ENCODE measurements around the gene USP7.
"Not testable (repeated sequence)": the region's sequence is repeated elsewhere in the genome, so short reads cannot be mapped to it uniquely, and the experiment has no call there.

The USP7 gene

DNA sequence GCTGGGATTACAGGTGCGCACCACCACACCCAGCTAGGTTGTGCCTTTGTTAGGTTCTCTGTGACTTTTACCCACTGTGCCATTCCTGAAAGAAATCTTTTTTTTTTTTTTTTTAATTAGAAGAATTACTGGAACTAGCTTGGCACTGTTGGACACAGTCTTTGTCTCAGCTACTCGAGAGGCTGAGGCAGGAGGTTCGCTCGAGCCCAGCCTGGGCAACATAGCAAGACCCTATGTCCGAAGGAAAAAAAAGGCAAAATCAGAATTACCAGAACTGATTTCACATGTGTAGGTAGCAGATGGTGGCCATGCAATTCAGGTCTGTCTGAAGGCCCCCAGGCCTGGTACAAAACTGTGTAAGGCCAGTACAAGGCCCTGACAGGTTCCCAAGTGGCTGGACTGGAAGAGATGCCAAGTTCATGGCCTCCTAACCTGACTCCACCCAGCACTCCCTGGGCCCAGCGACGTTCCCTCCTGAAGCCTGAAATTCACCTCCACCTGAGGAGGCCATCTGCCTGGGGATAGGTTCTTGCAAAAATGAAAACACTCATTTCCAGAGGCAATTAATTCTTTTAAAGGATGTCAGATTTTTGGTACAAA, 117.9 kb downstream of the USP7 start:
- Histone ChIP-seq H2AFZ (ENCODE audit: low read length) (no peak overlapping the region), H4K8ac (ENCODE audit: low read depth, low read length) (no peak overlapping the region), H3K4me3 (ENCODE audit: low read length in 2 of 2) (no peak overlapping the region), H3K9me3 (replicated peaks in 1 of 2; ENCODE audit: control insufficient read depth in 2 of 2, insufficient read depth in 1 of 2, low read depth in 1 of 2, low read length in 2 of 2) (no peaks in the 10 kb centered on the region), H2BK120ac (ENCODE audit: low read depth, low read length) (no peak overlapping the region), H2BK12ac (ENCODE audit: low read length) (no peak overlapping the region), H3K27ac (replicated peaks; ENCODE audit: low read length) (no peak overlapping the region), H3K36me3 (replicated peaks in 1 of 2; ENCODE audit: control insufficient read depth in 2 of 2, insufficient read depth in 2 of 2, low read length in 2 of 2) (peaks cover 23 to 55% of the 10 kb centered on the region in 2 donors), H2BK15ac (ENCODE audit: low read length) (no peak overlapping the region), H2AK5ac (ENCODE audit: low read depth, low read length) (no peak overlapping the region), H3K27me3 (ENCODE audit: control insufficient read depth in 3 of 3, insufficient read depth in 3 of 3, low read depth in 1 of 3, low read length in 3 of 3) (no peaks in the 10 kb centered on the region), H3K4ac (ENCODE audit: low read length) (no peak overlapping the region), H3K14ac (ENCODE audit: low read length) (no peak overlapping the region), H4K91ac (ENCODE audit: low read depth, low read length, poor library complexity) (no peak overlapping the region), H3K18ac (ENCODE audit: low read length) (no peak overlapping the region), H3K9ac (ENCODE audit: low read depth, low read length, poor library complexity) (no peak overlapping the region), H3K23ac (ENCODE audit: low read depth, low read length, poor library complexity) (no peak overlapping the region), H3K4me1 (ENCODE audit: control insufficient read depth in 2 of 2, insufficient read depth in 1 of 2, low read depth in 1 of 2, low read length in 2 of 2) (peaks cover 0 to 5% of the 10 kb centered on the region in 2 donors), H2BK5ac (ENCODE audit: low read length) (no peak overlapping the region), H3K4me2 (ENCODE audit: insufficient read depth, low read length, poor library complexity, severe bottlenecking) (no peak overlapping the region), H3K79me1 (ENCODE audit: low read depth, low read length) (peaks cover 3% of the 10 kb centered on the region)
- DNase-seq (ENCODE audit: low spot score) = no peak
- no CpG with 5 or more reads among the region's 7 CpGs for WGBS, 2 donors (ENCODE audit: extremely low coverage in 2 of 2, insufficient read length in 2 of 2, insufficient replicate concordance in 1 of 2)

GRCh38 chr16:8843296-8843695, 120.4 kb downstream of the USP7 start:
- H2BK120ac ChIP-seq (ENCODE audit: low read depth, low read length); H3K9me3 ChIP-seq (replicated peaks in 1 of 2; ENCODE audit: control insufficient read depth in 2 of 2, insufficient read depth in 1 of 2, low read depth in 1 of 2, low read length in 2 of 2); H2AK5ac ChIP-seq (ENCODE audit: low read depth, low read length); H3K27me3 ChIP-seq (ENCODE audit: control insufficient read depth in 3 of 3, insufficient read depth in 3 of 3, low read depth in 1 of 3, low read length in 3 of 3); H3K9ac ChIP-seq (ENCODE audit: low read depth, low read length, poor library complexity); H3K14ac ChIP-seq (ENCODE audit: low read length); H2BK15ac ChIP-seq (ENCODE audit: low read length); DNase-seq (ENCODE audit: low spot score); H3K18ac ChIP-seq (ENCODE audit: low read length); H3K79me1 ChIP-seq (ENCODE audit: low read depth, low read length); H3K4me2 ChIP-seq (ENCODE audit: insufficient read depth, low read length, poor library complexity, severe bottlenecking); H2BK12ac ChIP-seq (ENCODE audit: low read length); H3K27ac ChIP-seq (replicated peaks; ENCODE audit: low read length); H4K91ac ChIP-seq (ENCODE audit: low read depth, low read length, poor library complexity); H3K23ac ChIP-seq (ENCODE audit: low read depth, low read length, poor library complexity); H4K8ac ChIP-seq (ENCODE audit: low read depth, low read length); H2BK5ac ChIP-seq (ENCODE audit: low read length); H3K4ac ChIP-seq (ENCODE audit: low read length); H2AFZ ChIP-seq (ENCODE audit: low read length); H3K4me3 ChIP-seq (ENCODE audit: low read length in 2 of 2); H3K4me1 ChIP-seq (ENCODE audit: control insufficient read depth in 2 of 2, insufficient read depth in 1 of 2, low read depth in 1 of 2, low read length in 2 of 2): not testable (repeated sequence)
- H3K36me3 ChIP-seq (replicated peaks in 1 of 2; ENCODE audit: control insufficient read depth in 2 of 2, insufficient read depth in 2 of 2, low read length in 2 of 2) = peaks cover 8 to 30% of the 10 kb centered on the region in 2 donors
- no CpG with 5 or more reads among the region's 12 CpGs for WGBS, 2 donors (ENCODE audit: extremely low coverage in 2 of 2, insufficient read length in 2 of 2, insufficient replicate concordance in 1 of 2)
